Measurements from ENCODE around the gene UPB1. TPM values are rescaled to one million over a fixed set of nuclear protein-coding genes. Genes with fewer than 3 reads are reported as not detected.

UPB1 gene
- polyA plus RNA-seq, 3 donors: 0.16 to 0.27 (median 0.22) TPM

- no peak overlapping the region for H3K27ac ChIP-seq (ENCODE audit: low read depth, low read length)
- WGBS, 3 donors: 76 to 91% (median 79%) methylated on average over 16 of the region's 16 CpGs
Observed at GRCh38 chr22:24500277-24500820, 5.2 kb downstream of the UPB1 start.

GRCh38 chr22:24501301-24502005, 6.3 kb downstream of the UPB1 start:
- 75 to 78% (median 76%) methylated on average over 8 of the region's 8 CpGs for WGBS, 3 donors
- H3K27ac ChIP-seq (ENCODE audit: low read depth, low read length): no peak overlapping the region

GRCh38 chr22:24502034-24502433, 6.9 kb downstream of the UPB1 start:
- H3K27ac ChIP-seq (ENCODE audit: low read depth, low read length): no peak overlapping the region
- 71 to 83% (median 75%) methylated on average over 7 of the region's 7 CpGs for WGBS, 3 donors

GRCh38 chr22:24502541-24502940, 7.4 kb downstream of the UPB1 start:
- 66 to 89% (median 88%) methylated on average over 1 of the region's 1 CpG for WGBS, 3 donors

GRCh38 chr22:24503137-24503842, 8.2 kb downstream of the UPB1 start:
- H3K27ac ChIP-seq (ENCODE audit: low read depth, low read length): no peak overlapping the region
- 64 to 79% (median 69%) methylated on average over 7 of the region's 7 CpGs for WGBS, 3 donors

More at GRCh38 chr22:24502541-24502940, 7.4 kb downstream of the UPB1 start:
- no peak overlapping the region for H3K27ac ChIP-seq (ENCODE audit: low read depth, low read length)

- no peak overlapping the region for H3K27ac ChIP-seq (ENCODE audit: low read depth, low read length)
- WGBS, 3 donors: 67 to 92% (median 72%) methylated on average over 5 of the region's 5 CpGs
Observed at GRCh38 chr22:24503843-24504338, 8.8 kb downstream of the UPB1 start.

- no peak overlapping the region for H3K27ac ChIP-seq (ENCODE audit: low read depth, low read length)
- WGBS, 3 donors: 61 to 97% (median 68%) methylated on average over 2 of the region's 2 CpGs
Observed at GRCh38 chr22:24504540-24504939, 9.4 kb downstream of the UPB1 start.

GRCh38 chr22:24504956-24505736, 10.0 kb downstream of the UPB1 start:
- H3K27ac ChIP-seq (ENCODE audit: low read depth, low read length): no peak overlapping the region
- WGBS, 3 donors: 71 to 95% (median 76%) methylated on average over 3 of the region's 3 CpGs

- no peak overlapping the region for H3K27ac ChIP-seq (ENCODE audit: low read depth, low read length)
- 39 to 77% (median 47%) methylated on average over 6 of the region's 6 CpGs for WGBS, 3 donors
Observed at GRCh38 chr22:24506802-24507438, 11.8 kb downstream of the UPB1 start.

- WGBS, 3 donors: 81 to 92% (median 86%) methylated on average over 7 of the region's 7 CpGs
- H3K27ac ChIP-seq (ENCODE audit: low read depth, low read length): no peak overlapping the region
Observed at GRCh38 chr22:24507716-24508115, 12.6 kb downstream of the UPB1 start.

GRCh38 chr22:24510637-24511625, 15.8 kb downstream of the UPB1 start:
- H3K27ac ChIP-seq (ENCODE audit: low read depth, low read length): no peak overlapping the region
- WGBS, 3 donors: 27 to 32% (median 27%) methylated on average over 10 of the region's 10 CpGs

GRCh38 chr22:24512043-24512442, 16.9 kb downstream of the UPB1 start:
- no peak overlapping the region for H3K27ac ChIP-seq (ENCODE audit: low read depth, low read length)
- 32 to 52% (median 37%) methylated on average over 3 of the region's 3 CpGs for WGBS, 3 donors

GRCh38 chr22:24513378-24514240, 18.5 kb downstream of the UPB1 start:
- H3K27ac ChIP-seq (ENCODE audit: low read depth, low read length): no peak overlapping the region
- WGBS, 3 donors: 89 to 94% (median 93%) methylated on average over 9 of the region's 9 CpGs

GRCh38 chr22:24514241-24515026, 19.3 kb downstream of the UPB1 start:
- no peak overlapping the region for H3K27ac ChIP-seq (ENCODE audit: low read depth, low read length)
- WGBS, 3 donors: 46 to 70% (median 69%) methylated on average over 14 of the region's 14 CpGs

- no peak overlapping the region for H3K27ac ChIP-seq (ENCODE audit: low read depth, low read length)
- WGBS, 3 donors: 92 to 95% (median 94%) methylated on average over 8 of the region's 8 CpGs
Observed at GRCh38 chr22:24515027-24515338, 19.9 kb downstream of the UPB1 start.

- peak overlapping the region; percentile 22 for H3K27ac ChIP-seq (ENCODE audit: low read depth, low read length)
- 12 to 58% (median 23%) methylated on average over 3 of the region's 3 CpGs for WGBS, 3 donors
Observed at GRCh38 chr22:24516301-24516737, 21.2 kb downstream of the UPB1 start.

All from adipose tissue (tissue), 3 donors.